ENCODE results near the gene FNIP1. TPM values are rescaled to one million over a fixed set of nuclear protein-coding genes. Genes with fewer than 3 reads are reported as not detected.

FNIP1 gene
- total and polyA plus RNA-seq, 2 donors (not counting 1 experiment from before 2014, with no cell fraction given) = 10.3 to 52.8 TPM

- Histone ChIP-seq H3K9me3 (ENCODE audit: control extremely low read depth in 1 of 3, control insufficient read depth in 2 of 3, insufficient read depth in 1 of 3, low read length in 2 of 3) (no peaks in the 10 kb centered on the region), H3K27me3 (replicated peaks in 1 of 4; ENCODE audit: control extremely low read depth in 1 of 4, control insufficient read depth in 3 of 4, insufficient read depth in 4 of 4, low read length in 3 of 4) (no peaks in the 10 kb centered on the region), H3K79me2 (ENCODE audit: control insufficient read depth, insufficient read depth, low read length) (peaks cover 7% of the 10 kb centered on the region), H4K20me1 (ENCODE audit: control insufficient read depth, insufficient read depth, low read length, poor library complexity, severe bottlenecking) (no peaks in the 10 kb centered on the region), H3K4me2 (replicated peaks; ENCODE audit: low read depth, low read length, poor library complexity, severe bottlenecking) (no peak overlapping the region), H3K4me3 (ENCODE audit: control extremely low read depth in 1 of 5, extremely low read depth in 1 of 5, insufficient read depth in 1 of 5, low read depth in 2 of 5, low read length in 4 of 5) (no peak overlapping the region), H3K36me3 (replicated peaks in 1 of 2; ENCODE audit: control extremely low read depth in 1 of 2, control insufficient read depth in 1 of 2, extremely low read depth in 1 of 2, insufficient read depth in 2 of 2, low read length in 1 of 2) (peaks cover 11 to 63% of the 10 kb centered on the region in 2 experiments), H3K4me1 (ENCODE audit: control insufficient read depth in 2 of 2, insufficient read depth in 2 of 2, low read length in 2 of 2) (peaks cover 8 to 16% of the 10 kb centered on the region in 2 donors), H3K9ac (ENCODE audit: low read length) (no peak overlapping the region), H2AFZ (ENCODE audit: insufficient read depth, low read depth, low read length, poor library complexity, severe bottlenecking) (no peak overlapping the region), H3K27ac (ENCODE audit: low read length in 2 of 2) (no peak overlapping the region)
- no peak for TF ChIP-seq CTCF (IDR thresholded peaks at IDR 0.05)
- no peak for TF ChIP-seq EZH2 (IDR thresholded peaks at IDR 0.05; ENCODE audit: borderline replicate concordance, insufficient read depth, low read depth, low read length, poor library complexity, severe bottlenecking)
- CTCF ChIA-PET = no interaction called here
- Mint-ChIP-seq H3K27me3 (no peaks in the 10 kb centered on the region), H3K4me1 (peaks cover 17% of the 10 kb centered on the region), H3K9me3 (ENCODE audit: insufficient read depth) (no peaks in the 10 kb centered on the region), H3K27ac (no peak overlapping the region), H3K4me3 (no peak overlapping the region)
- POLR2A ChIA-PET = no interaction called here
- WGBS (ENCODE audit: insufficient coverage) = no CpG with 5 or more reads among the region's 3 CpGs
- DNase-seq (no peak), ATAC-seq (ENCODE audit: low read depth) (no peak)
- intact Hi-C loops (cut with micrococcal nuclease) = no loop called here
Measured at GRCh38 chr5:131677115-131677514, 119.7 kb downstream of the FNIP1 start.

GRCh38 chr5:131672776-131673175 lies 124.0 kb downstream of the FNIP1 start:
- intact Hi-C loops (cut with micrococcal nuclease) = no loop called here
- H3K27me3 ChIP-seq (replicated peaks in 1 of 4; ENCODE audit: control extremely low read depth in 1 of 4, control insufficient read depth in 3 of 4, insufficient read depth in 4 of 4, low read length in 3 of 4) = no peaks in the 10 kb centered on the region
- no peak for ATAC-seq (ENCODE audit: low read depth)
- ChIA-PET POLR2A (no interaction called here), CTCF (interaction anchor here (0.6 kb wide), 1 partner anchor 15 kb away, joined by 3 read pairs; no protein-coding TSS in a partner anchor)
- Mint-ChIP-seq H3K4me1 (peaks cover 15% of the 10 kb centered on the region), H3K9me3 (ENCODE audit: insufficient read depth) (no peaks in the 10 kb centered on the region), H3K27ac (no peak overlapping the region), H3K4me3 (no peak overlapping the region), H3K27me3 (no peaks in the 10 kb centered on the region)
- no peak overlapping the region for H3K4me2 ChIP-seq (replicated peaks; ENCODE audit: low read depth, low read length, poor library complexity, severe bottlenecking)
- peaks cover 8 to 14% of the 10 kb centered on the region in 2 donors for H3K4me1 ChIP-seq (ENCODE audit: control insufficient read depth in 2 of 2, insufficient read depth in 2 of 2, low read length in 2 of 2)
- no peak overlapping the region for H3K4me3 ChIP-seq (ENCODE audit: control extremely low read depth in 1 of 5, extremely low read depth in 1 of 5, insufficient read depth in 1 of 5, low read depth in 2 of 5, low read length in 4 of 5)
- H3K9me3 ChIP-seq (ENCODE audit: control extremely low read depth in 1 of 3, control insufficient read depth in 2 of 3, insufficient read depth in 1 of 3, low read length in 2 of 3) = no peaks in the 10 kb centered on the region
- no peaks in the 10 kb centered on the region for H4K20me1 ChIP-seq (ENCODE audit: control insufficient read depth, insufficient read depth, low read length, poor library complexity, severe bottlenecking)
- no peak overlapping the region for H3K9ac ChIP-seq (ENCODE audit: low read length)
- 80% methylated on average over 1 of the region's 6 CpGs for WGBS (ENCODE audit: insufficient coverage)
- peaks cover 18 to 70% of the 10 kb centered on the region in 2 experiments for H3K36me3 ChIP-seq (replicated peaks in 1 of 2; ENCODE audit: control extremely low read depth in 1 of 2, control insufficient read depth in 1 of 2, extremely low read depth in 1 of 2, insufficient read depth in 2 of 2, low read length in 1 of 2)
- no peak overlapping the region for H3K27ac ChIP-seq (ENCODE audit: low read length in 2 of 2)
- no peaks in the 10 kb centered on the region for H3K79me2 ChIP-seq (ENCODE audit: control insufficient read depth, insufficient read depth, low read length)
- no peak for TF ChIP-seq EZH2 (IDR thresholded peaks at IDR 0.05; ENCODE audit: borderline replicate concordance, insufficient read depth, low read depth, low read length, poor library complexity, severe bottlenecking)
- TF ChIP-seq CTCF (IDR thresholded peaks at IDR 0.05) = no peak
- H2AFZ ChIP-seq (ENCODE audit: insufficient read depth, low read depth, low read length, poor library complexity, severe bottlenecking) = no peak overlapping the region
- no peak for DNase-seq
